GM23338 (cell line): ENCODE measurements around the gene CKM. TPM values are rescaled to one million over a fixed set of nuclear protein-coding genes. Genes with fewer than 3 reads are reported as not detected.

Experiments used
- ATAC-seq: fragments of 200-7000 bp; cut with Tn5 transposase; 3 replicates; pipeline ENCODE4 v1.9.1; 2020
- DNase-seq: peaks from one replicate; pipeline ENCODE4 v3.0.0-alpha.2; 2015; ENCODE audit warnings: low spot score
- H2AFZ ChIP-seq: fragments of 200-600 bp; sonication (generic); 2 replicates; pipeline ENCODE4 v1.8.0; 2016; ENCODE audit warnings: antibody characterized with exemption, mild to moderate bottlenecking, moderate library complexity
- H3F3A ChIP-seq: fragments of 200-600 bp; sonication (generic); replicated peaks from 2 replicates; pipeline ENCODE4 v1.8.0; 2017; ENCODE audit warnings: antibody characterized with exemption, mixed run types, low read depth
- H3K27ac ChIP-seq: fragments of 200-600 bp; sonication (generic); 2 replicates; pipeline ENCODE4 v1.6.1; 2016; ENCODE audit warnings: low read depth
- H3K27me3 ChIP-seq: fragments of 200-600 bp; sonication (generic); 2 replicates; pipeline ENCODE4 v1.8.0; 2016; ENCODE audit warnings: mild to moderate bottlenecking, mixed run types, moderate library complexity; ENCODE audit not compliant: insufficient read depth
- H3K36me3 ChIP-seq: fragments of 200-600 bp; sonication (generic); 2 replicates; pipeline ENCODE4 v1.8.0; 2016; ENCODE audit warnings: mild to moderate bottlenecking; ENCODE audit not compliant: insufficient read depth
- H3K4me1 ChIP-seq: fragments of 200-600 bp; sonication (generic); 2 replicates; pipeline ENCODE4 v1.8.0; 2016; ENCODE audit warnings: mild to moderate bottlenecking, moderate library complexity; ENCODE audit not compliant: insufficient read depth
- H3K4me2 ChIP-seq: fragments of 200-600 bp; sonication (generic); 2 replicates; pipeline ENCODE4 v1.7.1; 2017; ENCODE audit warnings: mixed run types
- H3K4me3 ChIP-seq: fragments of 200-600 bp; sonication (generic); 2 replicates; pipeline ENCODE4 v1.6.1; 2016; ENCODE audit warnings: mixed run types
- H3K79me2 ChIP-seq: fragments of 200-600 bp; sonication (generic); replicated peaks from 2 replicates; pipeline ENCODE4 v1.8.0; 2017; ENCODE audit warnings: mild to moderate bottlenecking; ENCODE audit not compliant: insufficient read depth
- H3K9me2 ChIP-seq: fragments of 200-600 bp; sonication (generic); 2 replicates; pipeline ENCODE4 v1.8.0; 2017; ENCODE audit not compliant: insufficient read depth
- H4K20me1 ChIP-seq: fragments of 200-600 bp; sonication (generic); replicated peaks from 2 replicates; pipeline ENCODE4 v1.8.0; 2017; ENCODE audit warnings: mild to moderate bottlenecking; ENCODE audit not compliant: insufficient read depth
- H3K27ac Mint-ChIP-seq: 2 replicates; pipeline ENCODE4 v1.8.0; 2020; ENCODE audit warnings: inconsistent platforms, mild to moderate bottlenecking, moderate library complexity, mixed read lengths
- H3K27me3 Mint-ChIP-seq: 3 replicates; pipeline ENCODE4 v1.8.0; 2022; ENCODE audit warnings: low read depth, mild to moderate bottlenecking, moderate library complexity, mixed read lengths, inconsistent platforms; ENCODE audit not compliant: insufficient read depth, poor library complexity
- H3K36me3 Mint-ChIP-seq: 3 replicates; pipeline ENCODE4 v1.8.0; 2021; ENCODE audit warnings: low read depth, mild to moderate bottlenecking, inconsistent platforms, moderate library complexity, mixed read lengths
- H3K4me1 Mint-ChIP-seq: 3 replicates; pipeline ENCODE4 v1.8.0; 2020; ENCODE audit warnings: mild to moderate bottlenecking, inconsistent platforms, mixed read lengths
- H3K4me3 Mint-ChIP-seq: 3 replicates; pipeline ENCODE4 v1.8.0; 2021; ENCODE audit warnings: moderate library complexity, mild to moderate bottlenecking, inconsistent platforms, mixed read lengths
- H3K9me3 Mint-ChIP-seq: 3 replicates; pipeline ENCODE4 v1.8.0; 2020; ENCODE audit warnings: moderate library complexity, mild to moderate bottlenecking, inconsistent platforms, mixed read lengths
- CREB1 ChIP-seq: fragments of 250-450 bp; sonication (Bioruptor Pico); IDR thresholded peaks from 2 replicates; pipeline ENCODE4 v1.5.0; 2020; ENCODE audit warnings: low read depth, mild to moderate bottlenecking, moderate library complexity
- ETS1 ChIP-seq: IDR thresholded peaks from 2 replicates; pipeline ENCODE4 v1.6.1; 2016; ENCODE audit warnings: antibody characterized with exemption
- EZH2 ChIP-seq: fragments of 200-600 bp; sonication (generic); IDR thresholded peaks from one replicate; pipeline ENCODE4 v1.8.0; 2017; ENCODE audit warnings: antibody characterized with exemption, mild to moderate bottlenecking, low read depth; ENCODE audit not compliant: unreplicated experiment
- EZH2phosphoT487 ChIP-seq: fragments of 200-600 bp; sonication (generic); IDR thresholded peaks from one replicate; pipeline ENCODE4 v1.8.1; 2018; ENCODE audit warnings: antibody characterized with exemption; ENCODE audit not compliant: unreplicated experiment
- JUNB ChIP-seq: IDR thresholded peaks from one replicate; pipeline ENCODE4 v1.6.1; 2016; ENCODE audit warnings: antibody characterized with exemption; ENCODE audit not compliant: unreplicated experiment
- POLR2AphosphoS5 ChIP-seq: IDR thresholded peaks from 2 replicates; pipeline ENCODE4 v1.6.1; 2016; ENCODE audit warnings: antibody characterized with exemption, low read depth
- STAT1 ChIP-seq: IDR thresholded peaks from one replicate; pipeline ENCODE4 v1.6.1; 2016; ENCODE audit warnings: antibody characterized with exemption; ENCODE audit not compliant: unreplicated experiment
- ZNF114 ChIP-seq: fragments of 250-450 bp; sonication (Bioruptor Pico); IDR thresholded peaks from 2 replicates; pipeline ENCODE4 v1.5.0; 2020; ENCODE audit warnings: mild to moderate bottlenecking, moderate library complexity
- ZNF462 ChIP-seq: fragments of 250-450 bp; sonication (Bioruptor Pico); IDR thresholded peaks from 2 replicates; pipeline ENCODE4 v1.5.0; 2020; ENCODE audit warnings: mild to moderate bottlenecking, moderate library complexity
- polyA plus RNA-seq: library from polyadenylated mRNA; unstranded; fragments of >200 nt; fragmentation: Nextera tagmentation; extraction: Ambion mirVana; gene quantifications from 2 replicates; pipeline ENCODE4 v1.2.1, GENCODE V29; 2016
- total RNA-seq: library from RNA; depleted of rRNA; stranded (reverse); fragments of >200 nt; shearing (Covaris generic); gene quantifications from 2 replicates; pipeline ENCODE4 v1.2.3, GENCODE V29; 2014

CKM gene
- total and polyA plus RNA-seq, 2 experiments from 2014 or later = not detected

GRCh38 chr19:45357445-45357783 lies 34.7 kb upstream of the CKM start:
- peaks cover 23% of the 10 kb centered on the region for H3K27me3 Mint-ChIP-seq
- Histone ChIP-seq H4K20me1 (peaks cover 10% of the 10 kb centered on the region), H3K27me3 (no peaks in the 10 kb centered on the region), H3K36me3 (peaks cover 38% of the 10 kb centered on the region), H3K27ac (no peak overlapping the region), H3K4me1 (no peaks in the 10 kb centered on the region), H3K4me3 (no peak overlapping the region), H3K4me2 (no peak overlapping the region), H3K9me2 (no peaks in the 10 kb centered on the region), H3F3A (no peaks in the 10 kb centered on the region), H2AFZ (no peak overlapping the region), H3K79me2 (no peaks in the 10 kb centered on the region)
- ATAC-seq (no peak), DNase-seq (no peak)
- TF ChIP-seq EZH2 (no peak), CREB1 (CRISPR knock-in tag) (no peak), POLR2AphosphoS5 (no peak), ETS1 (no peak)
- H3K36me3 Mint-ChIP-seq = peaks cover 87% of the 10 kb centered on the region
- H3K4me3 Mint-ChIP-seq = no peak overlapping the region
- no peaks in the 10 kb centered on the region; the same call in 2 of the 3 replicates for H3K4me1 Mint-ChIP-seq
- H3K9me3 Mint-ChIP-seq = no peaks in the 10 kb centered on the region
- no peak overlapping the region for H3K27ac Mint-ChIP-seq

- no peaks in the 10 kb centered on the region for H3K79me2 ChIP-seq
- peaks cover 23% of the 10 kb centered on the region for H3K27me3 Mint-ChIP-seq
- no peak overlapping the region for H3K4me3 Mint-ChIP-seq
- no peaks in the 10 kb centered on the region for H3F3A ChIP-seq
- H3K4me1 Mint-ChIP-seq = no peaks in the 10 kb centered on the region; the same call in 2 of the 3 replicates
- peaks cover 10% of the 10 kb centered on the region for H4K20me1 ChIP-seq
- H3K4me3 ChIP-seq = no peak overlapping the region
- H3K27me3 ChIP-seq = no peaks in the 10 kb centered on the region
- H3K36me3 Mint-ChIP-seq = peaks cover 84% of the 10 kb centered on the region
- ATAC-seq (no peak), DNase-seq (no peak)
- no peak overlapping the region for H2AFZ ChIP-seq
- H3K4me2 ChIP-seq = no peak overlapping the region
- H3K27ac Mint-ChIP-seq = no peak overlapping the region
- no peak overlapping the region for H3K27ac ChIP-seq
- no peak for TF ChIP-seq JUNB
- no peak for TF ChIP-seq STAT1
- no peak for TF ChIP-seq ZNF114 (CRISPR knock-in tag)
- no peak for TF ChIP-seq EZH2phosphoT487
- peaks cover 38% of the 10 kb centered on the region for H3K36me3 ChIP-seq
- no peaks in the 10 kb centered on the region for H3K9me3 Mint-ChIP-seq
- no peaks in the 10 kb centered on the region for H3K9me2 ChIP-seq
- H3K4me1 ChIP-seq = no peaks in the 10 kb centered on the region
Measured at GRCh38 chr19:45356760-45357444, 34.2 kb upstream of the CKM start.

- H3K4me3 ChIP-seq = no peak overlapping the region
- Mint-ChIP-seq H3K4me1 (no peaks in the 10 kb centered on the region; the same call in 2 of the 3 replicates), H3K9me3 (no peaks in the 10 kb centered on the region), H3K4me3 (no peak overlapping the region), H3K27me3 (peaks cover 21% of the 10 kb centered on the region), H3K36me3 (peaks cover 77% of the 10 kb centered on the region), H3K27ac (no peak overlapping the region)
- no peak overlapping the region for H2AFZ ChIP-seq
- peaks cover 10% of the 10 kb centered on the region for H4K20me1 ChIP-seq
- H3K36me3 ChIP-seq = peaks cover 37% of the 10 kb centered on the region
- H3K27me3 ChIP-seq = no peaks in the 10 kb centered on the region
- H3K4me1 ChIP-seq = no peaks in the 10 kb centered on the region
- no peak overlapping the region for H3K4me2 ChIP-seq
- no peaks in the 10 kb centered on the region for H3F3A ChIP-seq
- no peaks in the 10 kb centered on the region for H3K9me2 ChIP-seq
- DNase-seq (no peak), ATAC-seq (no peak)
- no peak overlapping the region for H3K27ac ChIP-seq
- H3K79me2 ChIP-seq = no peaks in the 10 kb centered on the region
- TF ChIP-seq ZNF462 (no peak), EZH2phosphoT487 (no peak), STAT1 (no peak), JUNB (no peak)
Measured at GRCh38 chr19:45355910-45356309, 33.2 kb upstream of the CKM start.
